WTC11 (cell line): ENCODE data around the gene PLA1A. TPM values are rescaled to one million over a fixed set of nuclear protein-coding genes. Genes with fewer than 3 reads are reported as not detected.

ENCODE experiments used
- ATAC-seq: fragments of 200-7000 bp; cut with Tn5 transposase; 2 replicates; pipeline ENCODE4 v1.10.0; 2021; ENCODE audit warnings: mild to moderate bottlenecking, moderate library complexity
- CTCF ChIA-PET: fragments of 300-600 bp; sonication (Branson Sonifier 250); formaldehyde crosslinking; loops from one replicate; lab custom pipeline; 2021; ENCODE audit warnings: antibody characterized with exemption; lab: Charles Lee
- POLR2A ChIA-PET: fragments of 350-600 bp; sonication (Branson Sonifier 250); formaldehyde crosslinking; loops from one replicate; lab custom pipeline; 2021; ENCODE audit warnings: antibody characterized with exemption; lab: Charles Lee
- DNase-seq: peaks from one replicate; pipeline ENCODE4 v3.0.0; 2021; ENCODE audit warnings: low spot score
- H3K27ac Mint-ChIP-seq: 2 replicates; pipeline ENCODE4 v1.8.0; 2021; ENCODE audit warnings: mixed read lengths
- H3K27me3 Mint-ChIP-seq: 2 replicates; pipeline ENCODE4 v1.8.0; 2021; ENCODE audit warnings: low read depth, mild to moderate bottlenecking, moderate library complexity, mixed read lengths
- H3K36me3 Mint-ChIP-seq: 2 replicates; pipeline ENCODE4 v1.8.0; 2021; ENCODE audit warnings: mixed read lengths
- H3K4me1 Mint-ChIP-seq: 2 replicates; pipeline ENCODE4 v1.8.0; 2022; ENCODE audit warnings: mixed read lengths
- H3K4me3 Mint-ChIP-seq: 2 replicates; pipeline ENCODE4 v1.8.0; 2021; ENCODE audit warnings: mild to moderate bottlenecking, moderate library complexity, mixed read lengths
- H3K9me3 Mint-ChIP-seq: 2 replicates; pipeline ENCODE4 v1.8.0; 2021; ENCODE audit warnings: mixed read lengths
- CREB1 ChIP-seq: sonication (generic); formaldehyde crosslinking; IDR thresholded peaks from 2 replicates; pipeline ENCODE4 v1.8.0; 2023; ENCODE audit warnings: mild to moderate bottlenecking, missing genetic modification reagents
- CREM ChIP-seq: sonication (generic); formaldehyde crosslinking; IDR thresholded peaks from 2 replicates; pipeline ENCODE4 v1.8.1; 2022; ENCODE audit warnings: mild to moderate bottlenecking, missing genetic modification reagents, moderate library complexity
- ESRRA ChIP-seq: sonication (generic); formaldehyde crosslinking; IDR thresholded peaks from 2 replicates; pipeline ENCODE4 v1.8.1; 2022; ENCODE audit warnings: mild to moderate bottlenecking, missing genetic modification reagents, borderline replicate concordance
- ETV6 ChIP-seq: sonication (generic); formaldehyde crosslinking; IDR thresholded peaks from 2 replicates; pipeline ENCODE4 v1.8.1; 2022; ENCODE audit warnings: mild to moderate bottlenecking, missing genetic modification reagents
- FOXJ3 ChIP-seq: sonication (generic); formaldehyde crosslinking; IDR thresholded peaks from 2 replicates; pipeline ENCODE4 v1.9.0; 2021; ENCODE audit warnings: missing genetic modification reagents, mild to moderate bottlenecking, borderline replicate concordance
- GRHL2 ChIP-seq: fragments of 250-450 bp; sonication (Bioruptor Pico); IDR thresholded peaks from 2 replicates; pipeline ENCODE4 v1.8.0; 2022; ENCODE audit warnings: mild to moderate bottlenecking, moderate library complexity; ENCODE audit not compliant: insufficient replicate concordance, severe bottlenecking
- JAZF1 ChIP-seq: fragments of 250-450 bp; sonication (Bioruptor Pico); IDR thresholded peaks from 2 replicates; pipeline ENCODE4 v1.9.0; 2021; ENCODE audit warnings: moderate library complexity, mild to moderate bottlenecking, inconsistent platforms
- MYBL2 ChIP-seq: sonication (generic); formaldehyde crosslinking; IDR thresholded peaks from 2 replicates; pipeline ENCODE4 v1.8.1; 2023; ENCODE audit warnings: mild to moderate bottlenecking, moderate library complexity, missing genetic modification reagents
- NR3C1 ChIP-seq: sonication (generic); formaldehyde crosslinking; conservative IDR thresholded peaks from 2 replicates; pipeline ENCODE4 v1.8.1; 2023; ENCODE audit warnings: low read depth, mild to moderate bottlenecking, missing genetic modification reagents
- PRRX2 ChIP-seq: fragments of 250-450 bp; sonication (Bioruptor Pico); IDR thresholded peaks from 2 replicates; pipeline ENCODE4 v1.8.0; 2021; ENCODE audit warnings: mild to moderate bottlenecking
- SMAD4 ChIP-seq: sonication (generic); formaldehyde crosslinking; IDR thresholded peaks from 2 replicates; pipeline ENCODE4 v1.8.0; 2022; ENCODE audit warnings: mild to moderate bottlenecking, missing genetic modification reagents
- TP53 ChIP-seq: sonication (generic); formaldehyde crosslinking; IDR thresholded peaks from 2 replicates; pipeline ENCODE4 v1.8.1; 2023; ENCODE audit warnings: mild to moderate bottlenecking, missing genetic modification reagents
- ZNF138 ChIP-seq: sonication (generic); formaldehyde crosslinking; conservative IDR thresholded peaks from 2 replicates; pipeline ENCODE4 v1.8.1; 2022; ENCODE audit warnings: mild to moderate bottlenecking, moderate library complexity, missing genetic modification reagents
- ZNF219 ChIP-seq: sonication (generic); formaldehyde crosslinking; IDR thresholded peaks from 2 replicates; pipeline ENCODE4 v1.8.0; 2023; ENCODE audit warnings: missing genetic modification reagents, mild to moderate bottlenecking, borderline replicate concordance
- ZNF317 ChIP-seq: sonication (generic); formaldehyde crosslinking; IDR thresholded peaks from 2 replicates; pipeline ENCODE4 v1.8.1; 2023; ENCODE audit warnings: low read depth, mild to moderate bottlenecking, moderate library complexity, missing genetic modification reagents, borderline replicate concordance
- ZNF416 ChIP-seq: fragments of 250-450 bp; sonication (Bioruptor Pico); IDR thresholded peaks from 2 replicates; pipeline ENCODE4 v1.9.0; 2021; ENCODE audit warnings: mild to moderate bottlenecking, inconsistent platforms
- ZNF671 ChIP-seq: fragments of 250-450 bp; sonication (Bioruptor Pico); IDR thresholded peaks from 2 replicates; pipeline ENCODE4 v1.8.0; 2021; ENCODE audit warnings: mild to moderate bottlenecking
- total RNA-seq: library from RNA; stranded (reverse); gene quantifications from 3 replicates; pipeline ENCODE4 v1.2.3, GENCODE V29; 2021
- TF ChIP-seq, protein P1 (sequence below): sonication (generic); formaldehyde crosslinking; IDR thresholded peaks from 2 replicates; pipeline ENCODE4 v1.8.1; 2022; ENCODE audit warnings: mild to moderate bottlenecking, moderate library complexity, missing genetic modification reagents
- TF ChIP-seq, protein P2 (sequence below): sonication (generic); formaldehyde crosslinking; IDR thresholded peaks from 2 replicates; pipeline ENCODE4 v1.8.0; 2022; ENCODE audit warnings: mild to moderate bottlenecking, missing genetic modification reagents
- TF ChIP-seq, protein P3 (sequence below): fragments of 250-450 bp; sonication (Bioruptor Pico); IDR thresholded peaks from 2 replicates; pipeline ENCODE4 v1.9.0; 2021; ENCODE audit warnings: mild to moderate bottlenecking
- TF ChIP-seq, protein P4 (sequence below): sonication (generic); formaldehyde crosslinking; IDR thresholded peaks from 2 replicates; pipeline ENCODE4 v1.8.1; 2022; ENCODE audit warnings: mild to moderate bottlenecking, missing genetic modification reagents, moderate library complexity, borderline replicate concordance
- TF ChIP-seq, protein P5 (sequence below): sonication (generic); formaldehyde crosslinking; IDR thresholded peaks from 2 replicates; pipeline ENCODE4 v1.8.0; 2022; ENCODE audit warnings: mild to moderate bottlenecking, missing genetic modification reagents
- TF ChIP-seq, protein P6 (sequence below): sonication (generic); formaldehyde crosslinking; IDR thresholded peaks from 2 replicates; pipeline ENCODE4 v1.8.1; 2023; ENCODE audit warnings: mild to moderate bottlenecking, missing genetic modification reagents
- TF ChIP-seq, protein P7 (sequence below): sonication (generic); formaldehyde crosslinking; IDR thresholded peaks from 2 replicates; pipeline ENCODE4 v1.8.1; 2023; ENCODE audit warnings: mild to moderate bottlenecking, missing genetic modification reagents, moderate library complexity
- TF ChIP-seq, protein P8 (sequence below): sonication (generic); formaldehyde crosslinking; conservative IDR thresholded peaks from 2 replicates; pipeline ENCODE4 v1.8.1; 2023; ENCODE audit warnings: mild to moderate bottlenecking, low read depth, missing genetic modification reagents, moderate library complexity

PLA1A gene
- total RNA-seq, 1 experiment from 2014 or later = not detected

DNA sequence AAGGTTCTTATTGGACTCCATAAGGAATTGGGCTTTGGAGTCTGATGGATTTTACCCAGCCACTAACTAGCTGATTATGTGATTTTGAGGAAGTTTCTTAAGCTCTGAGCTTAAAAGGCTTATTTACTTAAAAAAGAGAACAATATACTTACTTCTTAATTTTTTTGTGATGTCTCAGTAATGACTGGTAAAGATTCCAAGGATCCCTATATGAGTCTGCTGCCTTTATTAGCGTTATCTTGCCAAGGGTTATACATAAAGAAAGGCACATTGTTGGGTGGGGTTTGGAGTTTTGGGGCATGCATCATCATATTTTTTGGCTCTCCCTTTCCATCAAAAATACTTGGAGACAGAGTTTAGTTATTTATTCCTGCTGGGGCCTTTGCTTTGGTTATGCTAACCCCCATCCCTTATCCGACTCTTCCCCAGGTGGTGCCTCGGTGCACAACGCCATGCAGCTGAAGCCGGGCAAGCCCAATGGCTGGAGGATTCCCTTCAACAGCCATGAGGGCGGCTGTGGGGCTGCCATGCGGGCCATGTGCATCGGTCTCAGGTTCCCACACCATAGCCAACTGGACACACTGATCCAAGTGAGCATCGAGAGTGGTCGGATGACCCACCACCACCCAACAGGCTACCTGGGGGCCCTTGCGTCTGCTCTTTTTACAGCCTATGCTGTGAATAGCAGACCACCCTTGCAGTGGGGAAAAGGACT is 11.7 kb upstream of the PLA1A start:
- H3K9me3 Mint-ChIP-seq = peaks cover 10% of the 10 kb centered on the region
- H3K36me3 Mint-ChIP-seq = no peaks in the 10 kb centered on the region
- no peak for ATAC-seq
- no peak for DNase-seq
- H3K27me3 Mint-ChIP-seq = peaks cover 6% of the 10 kb centered on the region; the same call in 1 of the 2 replicates
- ChIA-PET POLR2A (no interaction called here), CTCF (no interaction called here)
- H3K4me3 Mint-ChIP-seq = no peak overlapping the region
- TF ChIP-seq, protein P1, sequence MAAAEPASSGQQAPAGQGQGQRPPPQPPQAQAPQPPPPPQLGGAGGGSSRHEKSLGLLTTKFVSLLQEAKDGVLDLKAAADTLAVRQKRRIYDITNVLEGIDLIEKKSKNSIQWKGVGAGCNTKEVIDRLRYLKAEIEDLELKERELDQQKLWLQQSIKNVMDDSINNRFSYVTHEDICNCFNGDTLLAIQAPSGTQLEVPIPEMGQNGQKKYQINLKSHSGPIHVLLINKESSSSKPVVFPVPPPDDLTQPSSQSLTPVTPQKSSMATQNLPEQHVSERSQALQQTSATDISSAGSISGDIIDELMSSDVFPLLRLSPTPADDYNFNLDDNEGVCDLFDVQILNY (CRISPR knock-in tag) = no peak
- TF ChIP-seq ZNF138 (CRISPR knock-in tag) = no peak
- TF ChIP-seq, protein P2, sequence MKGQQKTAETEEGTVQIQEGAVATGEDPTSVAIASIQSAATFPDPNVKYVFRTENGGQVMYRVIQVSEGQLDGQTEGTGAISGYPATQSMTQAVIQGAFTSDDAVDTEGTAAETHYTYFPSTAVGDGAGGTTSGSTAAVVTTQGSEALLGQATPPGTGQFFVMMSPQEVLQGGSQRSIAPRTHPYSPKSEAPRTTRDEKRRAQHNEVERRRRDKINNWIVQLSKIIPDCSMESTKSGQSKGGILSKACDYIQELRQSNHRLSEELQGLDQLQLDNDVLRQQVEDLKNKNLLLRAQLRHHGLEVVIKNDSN (CRISPR knock-in tag) = no peak
- TF ChIP-seq, protein P3, sequence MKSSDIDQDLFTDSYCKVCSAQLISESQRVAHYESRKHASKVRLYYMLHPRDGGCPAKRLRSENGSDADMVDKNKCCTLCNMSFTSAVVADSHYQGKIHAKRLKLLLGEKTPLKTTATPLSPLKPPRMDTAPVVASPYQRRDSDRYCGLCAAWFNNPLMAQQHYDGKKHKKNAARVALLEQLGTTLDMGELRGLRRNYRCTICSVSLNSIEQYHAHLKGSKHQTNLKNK (CRISPR knock-in tag) = no peak
- TF ChIP-seq MYBL2 = no peak
- no peak for TF ChIP-seq ZNF671 (CRISPR knock-in tag)
- TF ChIP-seq CREB1 = no peak
- TF ChIP-seq GRHL2 (CRISPR knock-in tag) = no peak
- no peak for TF ChIP-seq NR3C1 (CRISPR knock-in tag)
- TF ChIP-seq CREM (CRISPR knock-in tag) = no peak
- TF ChIP-seq ZNF219 (CRISPR knock-in tag) = no peak
- TF ChIP-seq, protein P4, sequence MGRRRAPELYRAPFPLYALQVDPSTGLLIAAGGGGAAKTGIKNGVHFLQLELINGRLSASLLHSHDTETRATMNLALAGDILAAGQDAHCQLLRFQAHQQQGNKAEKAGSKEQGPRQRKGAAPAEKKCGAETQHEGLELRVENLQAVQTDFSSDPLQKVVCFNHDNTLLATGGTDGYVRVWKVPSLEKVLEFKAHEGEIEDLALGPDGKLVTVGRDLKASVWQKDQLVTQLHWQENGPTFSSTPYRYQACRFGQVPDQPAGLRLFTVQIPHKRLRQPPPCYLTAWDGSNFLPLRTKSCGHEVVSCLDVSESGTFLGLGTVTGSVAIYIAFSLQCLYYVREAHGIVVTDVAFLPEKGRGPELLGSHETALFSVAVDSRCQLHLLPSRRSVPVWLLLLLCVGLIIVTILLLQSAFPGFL (CRISPR knock-in tag) = no peak
- H3K4me1 Mint-ChIP-seq = peaks cover 15% of the 10 kb centered on the region
- no peak overlapping the region for H3K27ac Mint-ChIP-seq

DNA sequence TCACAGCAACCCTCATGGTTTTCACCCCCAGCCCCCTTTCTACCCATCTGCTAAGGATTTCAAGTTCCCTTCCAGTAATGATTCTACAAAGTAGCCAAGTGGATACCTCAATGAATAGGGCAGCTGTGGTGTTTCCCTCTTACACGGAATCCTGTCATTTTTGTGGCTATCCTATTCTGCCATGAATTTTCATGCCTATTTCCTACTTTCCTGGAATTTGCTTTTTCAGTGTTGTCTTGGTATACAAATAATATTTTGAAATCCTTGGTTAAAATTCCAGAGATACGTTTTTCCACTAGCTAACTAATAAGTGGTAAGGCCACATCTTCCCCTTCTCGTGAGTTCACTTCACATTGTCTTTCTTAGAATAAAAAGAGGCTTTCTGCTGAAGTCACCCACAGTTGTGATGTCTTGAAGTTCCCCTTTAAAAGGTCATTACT is 10.9 kb upstream of the PLA1A start:
- H3K4me3 Mint-ChIP-seq = no peak overlapping the region
- peaks cover 6% of the 10 kb centered on the region for H3K27me3 Mint-ChIP-seq
- H3K9me3 Mint-ChIP-seq = peaks cover 10% of the 10 kb centered on the region
- ChIA-PET POLR2A (no interaction called here), CTCF (no interaction called here)
- peaks cover 15% of the 10 kb centered on the region for H3K4me1 Mint-ChIP-seq
- H3K27ac Mint-ChIP-seq = no peak overlapping the region
- H3K36me3 Mint-ChIP-seq = no peaks in the 10 kb centered on the region
- no peak for DNase-seq
- ATAC-seq = no peak
- TF ChIP-seq MYBL2 (no peak), ESRRA (CRISPR knock-in tag) (no peak), JAZF1 (CRISPR knock-in tag) (no peak), FOXJ3 (CRISPR knock-in tag) (no peak), ZNF416 (CRISPR knock-in tag) (no peak), TP53 (CRISPR knock-in tag) (no peak), ETV6 (CRISPR knock-in tag) (no peak), PRRX2 (CRISPR knock-in tag) (no peak), ZNF317 (CRISPR knock-in tag) (no peak), SMAD4 (CRISPR knock-in tag) (no peak)
- TF ChIP-seq, protein P5, sequence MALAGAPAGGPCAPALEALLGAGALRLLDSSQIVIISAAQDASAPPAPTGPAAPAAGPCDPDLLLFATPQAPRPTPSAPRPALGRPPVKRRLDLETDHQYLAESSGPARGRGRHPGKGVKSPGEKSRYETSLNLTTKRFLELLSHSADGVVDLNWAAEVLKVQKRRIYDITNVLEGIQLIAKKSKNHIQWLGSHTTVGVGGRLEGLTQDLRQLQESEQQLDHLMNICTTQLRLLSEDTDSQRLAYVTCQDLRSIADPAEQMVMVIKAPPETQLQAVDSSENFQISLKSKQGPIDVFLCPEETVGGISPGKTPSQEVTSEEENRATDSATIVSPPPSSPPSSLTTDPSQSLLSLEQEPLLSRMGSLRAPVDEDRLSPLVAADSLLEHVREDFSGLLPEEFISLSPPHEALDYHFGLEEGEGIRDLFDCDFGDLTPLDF = no peak
- TF ChIP-seq, protein P6, sequence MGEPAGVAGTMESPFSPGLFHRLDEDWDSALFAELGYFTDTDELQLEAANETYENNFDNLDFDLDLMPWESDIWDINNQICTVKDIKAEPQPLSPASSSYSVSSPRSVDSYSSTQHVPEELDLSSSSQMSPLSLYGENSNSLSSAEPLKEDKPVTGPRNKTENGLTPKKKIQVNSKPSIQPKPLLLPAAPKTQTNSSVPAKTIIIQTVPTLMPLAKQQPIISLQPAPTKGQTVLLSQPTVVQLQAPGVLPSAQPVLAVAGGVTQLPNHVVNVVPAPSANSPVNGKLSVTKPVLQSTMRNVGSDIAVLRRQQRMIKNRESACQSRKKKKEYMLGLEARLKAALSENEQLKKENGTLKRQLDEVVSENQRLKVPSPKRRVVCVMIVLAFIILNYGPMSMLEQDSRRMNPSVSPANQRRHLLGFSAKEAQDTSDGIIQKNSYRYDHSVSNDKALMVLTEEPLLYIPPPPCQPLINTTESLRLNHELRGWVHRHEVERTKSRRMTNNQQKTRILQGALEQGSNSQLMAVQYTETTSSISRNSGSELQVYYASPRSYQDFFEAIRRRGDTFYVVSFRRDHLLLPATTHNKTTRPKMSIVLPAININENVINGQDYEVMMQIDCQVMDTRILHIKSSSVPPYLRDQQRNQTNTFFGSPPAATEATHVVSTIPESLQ (CRISPR knock-in tag) = no peak
- TF ChIP-seq, protein P7, sequence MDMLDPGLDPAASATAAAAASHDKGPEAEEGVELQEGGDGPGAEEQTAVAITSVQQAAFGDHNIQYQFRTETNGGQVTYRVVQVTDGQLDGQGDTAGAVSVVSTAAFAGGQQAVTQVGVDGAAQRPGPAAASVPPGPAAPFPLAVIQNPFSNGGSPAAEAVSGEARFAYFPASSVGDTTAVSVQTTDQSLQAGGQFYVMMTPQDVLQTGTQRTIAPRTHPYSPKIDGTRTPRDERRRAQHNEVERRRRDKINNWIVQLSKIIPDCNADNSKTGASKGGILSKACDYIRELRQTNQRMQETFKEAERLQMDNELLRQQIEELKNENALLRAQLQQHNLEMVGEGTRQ (CRISPR knock-in tag) = no peak
- TF ChIP-seq, protein P8, sequence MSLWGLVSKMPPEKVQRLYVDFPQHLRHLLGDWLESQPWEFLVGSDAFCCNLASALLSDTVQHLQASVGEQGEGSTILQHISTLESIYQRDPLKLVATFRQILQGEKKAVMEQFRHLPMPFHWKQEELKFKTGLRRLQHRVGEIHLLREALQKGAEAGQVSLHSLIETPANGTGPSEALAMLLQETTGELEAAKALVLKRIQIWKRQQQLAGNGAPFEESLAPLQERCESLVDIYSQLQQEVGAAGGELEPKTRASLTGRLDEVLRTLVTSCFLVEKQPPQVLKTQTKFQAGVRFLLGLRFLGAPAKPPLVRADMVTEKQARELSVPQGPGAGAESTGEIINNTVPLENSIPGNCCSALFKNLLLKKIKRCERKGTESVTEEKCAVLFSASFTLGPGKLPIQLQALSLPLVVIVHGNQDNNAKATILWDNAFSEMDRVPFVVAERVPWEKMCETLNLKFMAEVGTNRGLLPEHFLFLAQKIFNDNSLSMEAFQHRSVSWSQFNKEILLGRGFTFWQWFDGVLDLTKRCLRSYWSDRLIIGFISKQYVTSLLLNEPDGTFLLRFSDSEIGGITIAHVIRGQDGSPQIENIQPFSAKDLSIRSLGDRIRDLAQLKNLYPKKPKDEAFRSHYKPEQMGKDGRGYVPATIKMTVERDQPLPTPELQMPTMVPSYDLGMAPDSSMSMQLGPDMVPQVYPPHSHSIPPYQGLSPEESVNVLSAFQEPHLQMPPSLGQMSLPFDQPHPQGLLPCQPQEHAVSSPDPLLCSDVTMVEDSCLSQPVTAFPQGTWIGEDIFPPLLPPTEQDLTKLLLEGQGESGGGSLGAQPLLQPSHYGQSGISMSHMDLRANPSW (CRISPR knock-in tag) = no peak
